ENCODE data around the gene LGMN.

The LGMN gene

DNA sequence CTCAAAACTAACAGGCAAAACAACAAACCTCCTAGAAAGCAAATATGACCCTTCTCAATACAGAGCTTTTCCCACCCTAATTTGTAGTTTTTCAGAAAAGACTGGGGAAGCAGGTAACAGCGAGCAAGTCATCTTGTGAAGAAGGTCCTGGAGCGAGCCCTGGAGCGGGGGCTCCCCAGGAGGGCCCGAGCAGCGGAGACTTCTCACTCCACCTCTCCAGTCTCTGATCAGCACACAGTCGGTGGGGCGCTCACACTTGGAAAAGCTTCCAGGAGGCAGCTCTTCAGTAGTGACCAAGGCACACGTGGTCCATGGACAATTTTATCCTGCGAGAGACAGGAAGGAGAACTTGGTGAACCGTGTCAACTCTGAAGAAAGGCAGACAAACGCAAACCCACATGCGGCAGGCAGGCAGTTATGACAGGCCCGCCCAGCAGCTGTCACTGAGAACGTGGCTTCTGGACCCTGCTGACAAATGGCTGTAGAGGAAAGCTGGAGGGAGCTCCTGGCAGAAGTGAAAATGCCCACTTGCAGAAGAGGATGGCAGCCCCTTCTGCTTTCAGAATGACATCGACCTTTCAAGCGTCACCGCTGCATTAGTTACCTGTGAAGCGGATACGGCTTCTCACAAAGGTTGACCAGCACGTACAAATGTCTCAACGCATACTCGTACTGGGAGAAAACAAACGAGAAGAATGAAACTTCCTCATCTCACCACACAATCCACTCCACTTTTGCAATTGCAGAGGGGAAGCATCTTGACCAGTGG is 44.2 kb downstream of the LGMN start:
- H3K4me1 ChIP-seq (ENCODE audit: control insufficient read depth in 1 of 2, insufficient read depth in 2 of 2, low read length in 2 of 2), result no peaks in the 10 kb centered on the region
- H3K27ac ChIP-seq (ENCODE audit: low read length), result no peak overlapping the region
- H3K27me3 ChIP-seq (ENCODE audit: low read depth, low read length), result no peaks in the 10 kb centered on the region
- H3K9me3 ChIP-seq (ENCODE audit: control insufficient read depth in 1 of 2, low read length in 2 of 2), result no peaks in the 10 kb centered on the region
- peaks cover 11 to 33% of the 10 kb centered on the region in 2 donors for H3K36me3 ChIP-seq (ENCODE audit: control insufficient read depth in 1 of 2, insufficient read depth in 2 of 2, low read length in 2 of 2)
- no peak overlapping the region for H3K4me3 ChIP-seq (ENCODE audit: low read depth in 1 of 2, low read length in 2 of 2)

DNA sequence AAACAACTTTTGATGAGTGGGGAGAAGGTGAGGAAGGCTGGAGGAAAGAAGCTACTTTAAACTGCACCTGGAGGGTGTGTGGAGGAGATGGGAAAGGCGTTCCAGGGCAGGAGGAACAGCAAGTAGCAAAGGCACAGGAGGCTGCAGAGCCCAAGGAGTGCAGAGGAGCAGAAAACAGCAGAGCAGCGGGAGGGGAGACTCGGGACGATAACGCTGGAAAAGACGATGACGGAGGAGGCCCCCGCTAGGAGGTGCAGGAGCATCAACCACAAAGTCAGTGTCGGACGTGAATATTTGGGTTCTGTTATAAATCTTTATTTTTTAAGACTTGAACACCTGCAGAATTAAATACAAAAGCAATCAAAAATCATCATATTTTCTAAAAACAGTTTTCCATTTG is 44.9 kb downstream of the LGMN start:
- Histone ChIP-seq H3K27me3 (ENCODE audit: low read depth, low read length) (no peaks in the 10 kb centered on the region), H3K27ac (ENCODE audit: low read length) (no peak overlapping the region), H3K4me3 (ENCODE audit: low read depth in 1 of 2, low read length in 2 of 2) (no peak overlapping the region), H3K9me3 (ENCODE audit: control insufficient read depth in 1 of 2, low read length in 2 of 2) (no peaks in the 10 kb centered on the region), H3K4me1 (ENCODE audit: control insufficient read depth in 1 of 2, insufficient read depth in 2 of 2, low read length in 2 of 2) (no peaks in the 10 kb centered on the region), H3K36me3 (ENCODE audit: control insufficient read depth in 1 of 2, insufficient read depth in 2 of 2, low read length in 2 of 2) (peaks cover 11 to 33% of the 10 kb centered on the region in 2 donors)

DNA sequence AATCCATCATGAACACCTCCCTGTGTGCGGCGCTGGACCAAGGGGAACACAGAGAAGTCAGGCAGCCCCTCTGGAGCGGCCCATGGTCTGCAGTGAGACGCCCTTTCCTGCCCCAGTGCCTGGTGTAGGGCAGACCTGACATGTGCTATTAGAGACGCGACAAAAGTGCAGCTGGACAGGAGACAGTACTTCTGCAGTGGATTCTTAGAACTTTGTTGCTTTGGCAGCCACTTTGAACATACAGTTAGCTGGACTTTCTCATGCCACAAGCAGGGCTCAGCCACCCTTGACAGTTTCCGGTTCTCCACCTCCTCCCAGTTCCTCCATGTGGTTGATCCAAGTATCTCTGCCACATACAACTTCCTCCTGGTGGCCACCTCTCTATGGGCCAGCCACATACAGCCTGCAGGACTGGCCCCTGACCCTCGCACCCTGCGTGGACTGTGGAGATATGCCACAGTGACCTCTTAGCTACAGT is 45.9 kb downstream of the LGMN start:
- Histone ChIP-seq H3K27me3 (ENCODE audit: low read depth, low read length) (no peaks in the 10 kb centered on the region), H3K4me1 (ENCODE audit: control insufficient read depth in 1 of 2, insufficient read depth in 2 of 2, low read length in 2 of 2) (no peaks in the 10 kb centered on the region), H3K4me3 (ENCODE audit: low read depth in 1 of 2, low read length in 2 of 2) (no peak overlapping the region), H3K27ac (ENCODE audit: low read length) (no peak overlapping the region), H3K9me3 (ENCODE audit: control insufficient read depth in 1 of 2, low read length in 2 of 2) (no peaks in the 10 kb centered on the region), H3K36me3 (ENCODE audit: control insufficient read depth in 1 of 2, insufficient read depth in 2 of 2, low read length in 2 of 2) (peaks cover 11 to 33% of the 10 kb centered on the region in 2 donors)

DNA sequence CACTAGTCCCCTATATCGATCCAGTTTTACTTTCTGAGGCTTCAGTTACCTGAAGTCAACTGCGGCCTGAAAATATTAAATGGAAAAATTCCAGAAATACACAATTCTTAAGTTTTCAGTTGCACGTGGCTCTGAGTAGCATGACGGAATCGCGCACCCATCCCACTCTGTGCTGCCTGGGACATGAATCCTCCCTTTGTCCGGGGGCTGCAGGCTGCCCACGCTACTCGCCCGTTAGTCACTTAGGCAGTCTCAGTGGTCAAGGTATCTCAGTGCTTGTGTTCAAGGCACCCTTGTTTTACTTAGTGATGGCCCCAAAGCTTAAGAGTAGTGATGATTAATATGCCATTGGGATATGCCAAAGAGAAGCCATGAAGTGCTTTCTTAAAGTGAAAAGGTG is 46.6 kb downstream of the LGMN start:
- Histone ChIP-seq H3K27ac (ENCODE audit: low read length) (no peak overlapping the region), H3K36me3 (ENCODE audit: control insufficient read depth in 1 of 2, insufficient read depth in 2 of 2, low read length in 2 of 2) (peaks cover 10 to 28% of the 10 kb centered on the region in 2 donors), H3K27me3 (ENCODE audit: low read depth, low read length) (no peaks in the 10 kb centered on the region), H3K4me1 (ENCODE audit: control insufficient read depth in 1 of 2, insufficient read depth in 2 of 2, low read length in 2 of 2) (no peaks in the 10 kb centered on the region), H3K9me3 (ENCODE audit: control insufficient read depth in 1 of 2, low read length in 2 of 2) (no peaks in the 10 kb centered on the region), H3K4me3 (ENCODE audit: low read depth in 1 of 2, low read length in 2 of 2) (no peak overlapping the region)

DNA sequence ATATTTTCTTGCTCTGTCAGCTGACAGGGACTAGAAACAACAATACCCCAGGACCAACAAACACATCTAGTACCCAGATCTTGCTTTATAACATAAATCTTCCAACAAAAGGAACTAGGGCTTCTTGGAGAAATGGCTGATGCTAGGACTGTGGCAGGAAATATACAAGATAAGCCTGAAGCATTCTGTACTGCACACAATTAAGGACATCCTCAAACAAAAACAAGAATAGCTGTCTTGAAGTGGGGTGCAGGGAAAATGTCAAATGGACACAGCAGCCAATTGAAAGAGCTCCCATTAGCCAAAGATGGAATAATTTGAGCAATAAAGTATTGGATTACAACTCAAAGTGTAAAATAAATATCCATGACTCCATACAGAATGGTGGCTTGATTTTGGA is 50.0 kb downstream of the LGMN start:
- H3K4me1 ChIP-seq (ENCODE audit: control insufficient read depth in 1 of 2, insufficient read depth in 2 of 2, low read length in 2 of 2), result peaks cover 0 to 3% of the 10 kb centered on the region in 2 donors
- H3K36me3 ChIP-seq (ENCODE audit: control insufficient read depth in 1 of 2, insufficient read depth in 2 of 2, low read length in 2 of 2), result peaks cover 0 to under 1% of the 10 kb centered on the region in 2 donors
- no peaks in the 10 kb centered on the region for H3K27me3 ChIP-seq (ENCODE audit: low read depth, low read length)
- H3K9me3 ChIP-seq (ENCODE audit: control insufficient read depth in 1 of 2, low read length in 2 of 2), result no peaks in the 10 kb centered on the region
- H3K4me3 ChIP-seq (ENCODE audit: low read depth in 1 of 2, low read length in 2 of 2), result no peak overlapping the region
- no peak overlapping the region for H3K27ac ChIP-seq (ENCODE audit: low read length)

DNA sequence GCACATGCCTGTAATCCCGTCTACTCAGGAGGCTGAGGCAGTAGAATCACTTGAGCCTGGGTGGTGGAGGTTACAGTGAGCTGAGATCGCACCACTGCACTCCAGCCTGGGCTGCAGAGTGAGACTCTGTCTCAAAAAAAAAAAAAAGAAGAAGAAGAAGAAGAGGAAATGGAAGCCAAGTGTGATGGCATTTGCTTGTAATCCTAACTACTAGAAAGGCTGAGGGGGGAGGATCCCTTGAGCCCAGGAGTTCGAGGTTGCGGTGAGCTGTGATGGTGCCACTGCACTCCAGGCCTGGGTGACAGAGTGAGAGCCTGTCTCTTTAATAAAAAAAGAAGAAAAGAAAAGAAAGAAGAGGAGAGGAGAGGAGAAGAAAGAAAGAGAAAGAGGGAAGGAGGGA is 52.1 kb downstream of the LGMN start:
- Histone ChIP-seq H3K27me3 (ENCODE audit: low read depth, low read length) (no peaks in the 10 kb centered on the region), H3K4me1 (ENCODE audit: control insufficient read depth in 1 of 2, insufficient read depth in 2 of 2, low read length in 2 of 2) (peaks cover 3 to 14% of the 10 kb centered on the region in 2 donors), H3K4me3 (ENCODE audit: low read depth in 1 of 2, low read length in 2 of 2) (no peak overlapping the region), H3K36me3 (ENCODE audit: control insufficient read depth in 1 of 2, insufficient read depth in 2 of 2, low read length in 2 of 2) (no peaks in the 10 kb centered on the region), H3K9me3 (ENCODE audit: control insufficient read depth in 1 of 2, low read length in 2 of 2) (no peaks in the 10 kb centered on the region), H3K27ac (ENCODE audit: low read length) (no peak overlapping the region)

DNA sequence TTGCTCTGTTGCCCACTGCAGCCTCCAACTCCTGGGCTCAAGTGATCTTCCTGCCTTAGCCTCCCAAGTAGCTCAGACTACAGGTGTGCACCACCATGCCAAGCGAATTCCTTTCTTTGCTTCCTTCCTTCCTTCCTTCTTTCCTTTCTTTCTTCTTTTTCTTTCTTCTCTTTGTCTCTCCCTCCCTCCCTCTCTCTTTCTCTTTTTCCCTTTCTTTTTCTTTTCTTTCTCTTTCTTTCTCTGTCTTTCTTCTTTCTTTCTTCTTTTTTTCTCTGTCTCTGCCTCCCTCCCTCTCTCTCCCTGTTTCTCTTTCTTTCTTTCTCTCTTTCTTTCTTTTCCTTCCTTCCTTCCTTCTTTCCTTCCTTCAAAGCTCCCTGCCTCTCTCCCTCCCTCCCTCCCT is 52.9 kb downstream of the LGMN start:
- Histone ChIP-seq H3K4me3 (ENCODE audit: low read depth in 1 of 2, low read length in 2 of 2) (no peak overlapping the region), H3K4me1 (ENCODE audit: control insufficient read depth in 1 of 2, insufficient read depth in 2 of 2, low read length in 2 of 2) (peaks cover 3 to 14% of the 10 kb centered on the region in 2 donors), H3K36me3 (ENCODE audit: control insufficient read depth in 1 of 2, insufficient read depth in 2 of 2, low read length in 2 of 2) (no peaks in the 10 kb centered on the region), H3K9me3 (ENCODE audit: control insufficient read depth in 1 of 2, low read length in 2 of 2) (no peaks in the 10 kb centered on the region), H3K27ac (ENCODE audit: low read length) (no peak overlapping the region), H3K27me3 (ENCODE audit: low read depth, low read length) (no peaks in the 10 kb centered on the region)

DNA sequence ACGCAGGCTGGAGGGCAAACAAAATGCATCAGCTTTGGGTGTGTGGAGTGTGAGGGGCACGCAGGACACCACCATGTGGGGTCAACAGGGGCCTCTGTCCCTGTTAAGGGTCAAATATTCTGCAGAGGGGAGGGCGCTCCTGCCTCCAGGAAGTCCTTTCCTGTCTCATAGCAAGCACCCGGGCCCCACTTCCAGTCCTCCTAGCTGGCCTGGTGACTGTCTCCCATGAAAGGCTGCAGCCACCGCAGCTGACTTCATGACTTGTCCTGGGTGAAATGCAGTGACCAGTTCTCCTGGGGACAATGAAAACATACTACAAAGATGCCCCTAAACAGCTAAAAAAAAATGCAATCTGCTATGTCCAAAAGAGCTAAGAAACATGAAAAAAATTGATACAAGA is 53.6 kb downstream of the LGMN start:
- Histone ChIP-seq H3K36me3 (ENCODE audit: control insufficient read depth in 1 of 2, insufficient read depth in 2 of 2, low read length in 2 of 2) (no peaks in the 10 kb centered on the region), H3K4me1 (ENCODE audit: control insufficient read depth in 1 of 2, insufficient read depth in 2 of 2, low read length in 2 of 2) (peaks cover 3 to 14% of the 10 kb centered on the region in 2 donors), H3K9me3 (ENCODE audit: control insufficient read depth in 1 of 2, low read length in 2 of 2) (no peaks in the 10 kb centered on the region), H3K27me3 (ENCODE audit: low read depth, low read length) (no peaks in the 10 kb centered on the region), H3K27ac (ENCODE audit: low read length) (no peak overlapping the region), H3K4me3 (ENCODE audit: low read depth in 1 of 2, low read length in 2 of 2) (no peak overlapping the region)

DNA sequence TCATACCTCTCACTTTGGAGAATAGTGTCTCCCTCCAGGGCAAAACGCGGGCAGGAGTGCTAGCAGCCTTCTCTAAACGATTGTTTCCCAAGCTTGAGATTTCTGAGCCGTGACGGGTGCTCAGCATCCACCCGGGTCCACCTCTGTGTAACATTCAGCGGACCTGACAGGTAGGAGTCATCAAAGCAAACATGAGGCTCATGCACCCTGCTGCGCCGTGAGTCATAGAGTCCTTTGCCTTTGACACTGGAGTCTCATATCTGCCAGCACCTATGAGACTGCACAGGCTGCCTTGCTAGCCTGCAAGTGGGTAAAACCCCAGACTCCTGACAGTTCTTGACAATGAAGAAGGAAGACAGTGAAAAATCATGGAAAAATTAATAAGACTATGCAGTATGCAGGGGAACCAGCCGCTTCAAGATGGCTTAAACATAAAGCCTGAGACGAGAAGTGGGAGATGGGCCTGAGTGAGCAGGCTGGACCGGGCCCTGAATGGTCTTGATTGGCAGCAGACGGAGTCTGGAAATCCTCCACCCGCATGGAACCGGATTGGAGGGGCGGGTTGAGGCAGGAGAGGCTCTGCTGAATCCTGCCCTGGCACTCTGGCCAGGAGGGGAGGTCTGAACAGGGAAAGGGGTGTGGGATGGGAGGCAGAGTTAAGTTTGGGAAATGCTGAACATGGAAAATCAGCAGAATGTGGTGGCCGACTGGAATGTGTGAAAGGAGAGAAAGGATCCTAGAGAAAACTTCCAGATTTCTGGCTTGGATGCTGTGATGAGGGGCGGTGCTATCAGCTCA is 54.2 kb downstream of the LGMN start:
- peaks cover 3 to 14% of the 10 kb centered on the region in 2 donors for H3K4me1 ChIP-seq (ENCODE audit: control insufficient read depth in 1 of 2, insufficient read depth in 2 of 2, low read length in 2 of 2)
- no peaks in the 10 kb centered on the region for H3K9me3 ChIP-seq (ENCODE audit: control insufficient read depth in 1 of 2, low read length in 2 of 2)
- H3K36me3 ChIP-seq (ENCODE audit: control insufficient read depth in 1 of 2, insufficient read depth in 2 of 2, low read length in 2 of 2), result no peaks in the 10 kb centered on the region
- H3K27ac ChIP-seq (ENCODE audit: low read length), result no peak overlapping the region
- no peak overlapping the region for H3K4me3 ChIP-seq (ENCODE audit: low read depth in 1 of 2, low read length in 2 of 2)
- H3K27me3 ChIP-seq (ENCODE audit: low read depth, low read length), result no peaks in the 10 kb centered on the region

DNA sequence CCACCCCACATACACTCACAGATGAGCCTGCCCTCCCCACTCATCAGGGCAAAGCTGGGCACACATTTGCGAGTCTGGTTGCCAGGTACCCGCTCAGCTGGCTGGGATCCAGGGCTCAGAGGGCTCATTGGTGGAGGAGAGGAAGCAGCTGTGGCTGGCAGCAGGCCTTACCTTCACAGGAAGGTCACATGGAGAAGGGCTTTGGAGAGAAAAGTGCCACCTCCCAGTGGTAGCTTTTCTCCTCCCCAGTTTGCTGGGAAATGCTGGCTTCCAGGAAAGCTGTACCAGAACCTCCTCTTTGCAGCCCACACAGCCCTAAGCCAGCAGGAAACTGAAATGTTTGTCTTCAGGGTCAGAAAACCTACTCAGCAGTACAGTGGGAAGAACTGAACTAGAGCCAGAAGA is 55.6 kb downstream of the LGMN start:
- Histone ChIP-seq H3K4me3 (ENCODE audit: low read depth in 1 of 2, low read length in 2 of 2) (no peak overlapping the region), H3K4me1 (ENCODE audit: control insufficient read depth in 1 of 2, insufficient read depth in 2 of 2, low read length in 2 of 2) (peaks cover 3 to 14% of the 10 kb centered on the region in 2 donors), H3K9me3 (ENCODE audit: control insufficient read depth in 1 of 2, low read length in 2 of 2) (no peaks in the 10 kb centered on the region), H3K36me3 (ENCODE audit: control insufficient read depth in 1 of 2, insufficient read depth in 2 of 2, low read length in 2 of 2) (no peaks in the 10 kb centered on the region), H3K27ac (ENCODE audit: low read length) (no peak overlapping the region), H3K27me3 (ENCODE audit: low read depth, low read length) (no peaks in the 10 kb centered on the region)

DNA sequence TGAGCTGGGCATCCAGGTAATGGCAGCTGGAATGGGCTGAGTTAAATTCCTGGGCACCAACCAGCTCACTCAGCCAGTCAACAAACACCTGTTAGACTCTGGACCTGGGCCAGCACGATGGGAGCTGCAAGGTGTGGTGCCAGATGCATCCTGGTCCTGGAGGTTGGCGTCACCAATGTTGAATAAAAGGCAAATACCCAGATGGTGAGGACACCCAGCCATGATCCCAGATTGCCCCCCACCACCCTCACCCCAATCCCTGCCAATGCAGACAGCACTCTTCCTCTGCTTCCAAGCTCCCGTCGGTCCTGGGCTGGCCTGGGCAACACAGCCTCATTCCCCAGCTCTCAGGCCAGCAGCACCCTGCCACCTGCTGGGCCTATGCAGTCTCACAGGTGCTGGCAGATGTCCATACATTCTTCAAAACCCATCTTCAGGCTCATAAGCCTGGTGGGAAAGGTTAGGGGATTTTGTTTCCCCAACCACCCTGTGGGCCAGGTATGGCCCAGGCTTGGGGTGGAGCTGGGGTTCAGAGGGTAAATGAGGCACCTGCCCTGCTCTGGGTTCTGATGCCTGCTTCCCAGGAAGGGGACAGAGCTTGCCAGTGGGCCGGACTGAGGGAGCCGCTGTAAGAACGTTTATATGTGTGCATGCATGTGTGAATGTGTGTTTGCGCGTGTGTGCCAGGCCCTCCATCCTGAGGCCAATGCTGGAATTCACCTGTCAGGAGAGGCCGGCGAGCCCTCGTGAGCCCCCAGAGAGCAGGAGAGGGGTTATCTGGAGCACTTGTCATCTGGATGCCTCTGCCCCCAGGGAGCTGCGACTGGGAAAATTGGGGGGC is 58.0 kb downstream of the LGMN start:
- no peak overlapping the region for H3K27ac ChIP-seq (ENCODE audit: low read length)
- no peaks in the 10 kb centered on the region for H3K9me3 ChIP-seq (ENCODE audit: control insufficient read depth in 1 of 2, low read length in 2 of 2)
- peaks cover 3 to 14% of the 10 kb centered on the region in 2 donors for H3K4me1 ChIP-seq (ENCODE audit: control insufficient read depth in 1 of 2, insufficient read depth in 2 of 2, low read length in 2 of 2)
- peaks cover 5 to 10% of the 10 kb centered on the region in 2 donors for H3K36me3 ChIP-seq (ENCODE audit: control insufficient read depth in 1 of 2, insufficient read depth in 2 of 2, low read length in 2 of 2)
- no peak overlapping the region for H3K4me3 ChIP-seq (ENCODE audit: low read depth in 1 of 2, low read length in 2 of 2)
- H3K27me3 ChIP-seq (ENCODE audit: low read depth, low read length), result no peaks in the 10 kb centered on the region
